Stomach (tissue), 4 donors: ENCODE data around the gene CREB5.

ENCODE experiments used
- EP300 ChIP-seq: sonication (generic); formaldehyde crosslinking; IDR thresholded peaks from one replicate; pipeline ENCODE4 v1.6.1; 2017; ENCODE audit warnings: antibody characterized with exemption
- POLR2A ChIP-seq, 4 donors: fragments of 450-650 bp; IDR thresholded peaks; one replicate each; pipeline ENCODE4 v1.6.1; 2016; ENCODE audit warnings: antibody characterized with exemption in 4 of 4, control low read depth in 2 of 4, mild to moderate bottlenecking in 1 of 4, moderate library complexity in 1 of 4
- TF ChIP-seq, protein P1 (sequence below), 7 experiments: fragments of 450-650 bp in 4 of 7; fragments of 200-600 bp in 3 of 7; sonication (generic) in 3 of 7; IDR thresholded peaks; one replicate each; pipeline ENCODE4 v1.5.1; 2016 to 2019; ENCODE audit warnings: antibody characterized with exemption in 7 of 7, control low read depth in 2 of 7, mild to moderate bottlenecking in 1 of 7

DNA sequence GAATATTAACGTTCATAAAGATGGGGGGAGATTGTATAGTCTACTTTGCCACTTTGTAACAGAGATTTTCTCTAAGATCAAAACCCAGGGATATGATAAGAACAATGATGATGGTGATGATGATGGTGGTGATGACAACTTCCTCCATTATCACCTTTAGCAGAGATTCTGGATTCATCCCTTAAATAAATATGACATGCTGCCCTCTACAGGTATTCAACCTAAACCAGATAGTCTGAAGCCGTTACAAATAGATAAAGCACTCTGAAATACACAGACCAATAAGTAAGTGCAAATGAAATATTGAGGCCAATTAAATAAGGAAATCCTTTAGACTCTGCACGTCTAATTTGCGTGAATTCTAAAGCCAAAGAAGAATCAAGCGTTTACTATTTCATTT lies 211.5 kb downstream of the CREB5 start:
- TF ChIP-seq, protein P1, sequence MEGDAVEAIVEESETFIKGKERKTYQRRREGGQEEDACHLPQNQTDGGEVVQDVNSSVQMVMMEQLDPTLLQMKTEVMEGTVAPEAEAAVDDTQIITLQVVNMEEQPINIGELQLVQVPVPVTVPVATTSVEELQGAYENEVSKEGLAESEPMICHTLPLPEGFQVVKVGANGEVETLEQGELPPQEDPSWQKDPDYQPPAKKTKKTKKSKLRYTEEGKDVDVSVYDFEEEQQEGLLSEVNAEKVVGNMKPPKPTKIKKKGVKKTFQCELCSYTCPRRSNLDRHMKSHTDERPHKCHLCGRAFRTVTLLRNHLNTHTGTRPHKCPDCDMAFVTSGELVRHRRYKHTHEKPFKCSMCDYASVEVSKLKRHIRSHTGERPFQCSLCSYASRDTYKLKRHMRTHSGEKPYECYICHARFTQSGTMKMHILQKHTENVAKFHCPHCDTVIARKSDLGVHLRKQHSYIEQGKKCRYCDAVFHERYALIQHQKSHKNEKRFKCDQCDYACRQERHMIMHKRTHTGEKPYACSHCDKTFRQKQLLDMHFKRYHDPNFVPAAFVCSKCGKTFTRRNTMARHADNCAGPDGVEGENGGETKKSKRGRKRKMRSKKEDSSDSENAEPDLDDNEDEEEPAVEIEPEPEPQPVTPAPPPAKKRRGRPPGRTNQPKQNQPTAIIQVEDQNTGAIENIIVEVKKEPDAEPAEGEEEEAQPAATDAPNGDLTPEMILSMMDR (IDR thresholded peaks at IDR 0.05) = no peak
- TF ChIP-seq POLR2A (IDR thresholded peaks at IDR 0.05) (no peak), EP300 (no peak)
